ENCODE data around the gene LRP1B.

DNA sequence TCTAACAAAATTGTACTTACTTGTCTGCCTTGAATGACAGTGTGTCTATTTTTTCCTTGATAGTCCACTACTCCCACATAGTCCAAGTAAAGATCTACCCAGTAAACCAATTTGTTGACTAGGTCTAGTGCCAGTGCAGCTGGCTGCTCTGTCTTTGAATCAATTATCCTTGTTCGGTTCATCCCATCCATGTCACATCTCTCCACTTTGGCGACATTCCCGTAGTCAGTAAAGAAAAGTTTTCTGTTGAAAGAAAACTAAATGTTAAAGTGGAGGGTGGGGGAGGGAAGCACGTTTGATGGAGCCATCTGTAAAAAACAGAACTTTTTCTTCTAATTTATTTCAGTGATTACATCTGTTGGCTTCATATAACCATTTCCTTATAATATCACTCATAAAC, 1068.8 kb downstream of the LRP1B start:
- TF ChIP-seq, protein P1, sequence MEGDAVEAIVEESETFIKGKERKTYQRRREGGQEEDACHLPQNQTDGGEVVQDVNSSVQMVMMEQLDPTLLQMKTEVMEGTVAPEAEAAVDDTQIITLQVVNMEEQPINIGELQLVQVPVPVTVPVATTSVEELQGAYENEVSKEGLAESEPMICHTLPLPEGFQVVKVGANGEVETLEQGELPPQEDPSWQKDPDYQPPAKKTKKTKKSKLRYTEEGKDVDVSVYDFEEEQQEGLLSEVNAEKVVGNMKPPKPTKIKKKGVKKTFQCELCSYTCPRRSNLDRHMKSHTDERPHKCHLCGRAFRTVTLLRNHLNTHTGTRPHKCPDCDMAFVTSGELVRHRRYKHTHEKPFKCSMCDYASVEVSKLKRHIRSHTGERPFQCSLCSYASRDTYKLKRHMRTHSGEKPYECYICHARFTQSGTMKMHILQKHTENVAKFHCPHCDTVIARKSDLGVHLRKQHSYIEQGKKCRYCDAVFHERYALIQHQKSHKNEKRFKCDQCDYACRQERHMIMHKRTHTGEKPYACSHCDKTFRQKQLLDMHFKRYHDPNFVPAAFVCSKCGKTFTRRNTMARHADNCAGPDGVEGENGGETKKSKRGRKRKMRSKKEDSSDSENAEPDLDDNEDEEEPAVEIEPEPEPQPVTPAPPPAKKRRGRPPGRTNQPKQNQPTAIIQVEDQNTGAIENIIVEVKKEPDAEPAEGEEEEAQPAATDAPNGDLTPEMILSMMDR (IDR thresholded peaks at IDR 0.05): no peak
- no peak for TF ChIP-seq EZH2 (IDR thresholded peaks at IDR 0.05; ENCODE audit: borderline replicate concordance, insufficient read depth, low read depth, low read length, poor library complexity, severe bottlenecking)
